NAMALWA (cell line): ENCODE data around the gene TCF25.
"Not testable (repeated sequence)": the region's sequence is repeated elsewhere in the genome, so short reads cannot be mapped to it uniquely, and the experiment has no call there.

ENCODE experiments used
- DNase-seq: peaks from one replicate; pipeline ENCODE4 v3.0.0-alpha.2; 2015; ENCODE audit warnings: low spot score

TCF25 gene

DNA sequence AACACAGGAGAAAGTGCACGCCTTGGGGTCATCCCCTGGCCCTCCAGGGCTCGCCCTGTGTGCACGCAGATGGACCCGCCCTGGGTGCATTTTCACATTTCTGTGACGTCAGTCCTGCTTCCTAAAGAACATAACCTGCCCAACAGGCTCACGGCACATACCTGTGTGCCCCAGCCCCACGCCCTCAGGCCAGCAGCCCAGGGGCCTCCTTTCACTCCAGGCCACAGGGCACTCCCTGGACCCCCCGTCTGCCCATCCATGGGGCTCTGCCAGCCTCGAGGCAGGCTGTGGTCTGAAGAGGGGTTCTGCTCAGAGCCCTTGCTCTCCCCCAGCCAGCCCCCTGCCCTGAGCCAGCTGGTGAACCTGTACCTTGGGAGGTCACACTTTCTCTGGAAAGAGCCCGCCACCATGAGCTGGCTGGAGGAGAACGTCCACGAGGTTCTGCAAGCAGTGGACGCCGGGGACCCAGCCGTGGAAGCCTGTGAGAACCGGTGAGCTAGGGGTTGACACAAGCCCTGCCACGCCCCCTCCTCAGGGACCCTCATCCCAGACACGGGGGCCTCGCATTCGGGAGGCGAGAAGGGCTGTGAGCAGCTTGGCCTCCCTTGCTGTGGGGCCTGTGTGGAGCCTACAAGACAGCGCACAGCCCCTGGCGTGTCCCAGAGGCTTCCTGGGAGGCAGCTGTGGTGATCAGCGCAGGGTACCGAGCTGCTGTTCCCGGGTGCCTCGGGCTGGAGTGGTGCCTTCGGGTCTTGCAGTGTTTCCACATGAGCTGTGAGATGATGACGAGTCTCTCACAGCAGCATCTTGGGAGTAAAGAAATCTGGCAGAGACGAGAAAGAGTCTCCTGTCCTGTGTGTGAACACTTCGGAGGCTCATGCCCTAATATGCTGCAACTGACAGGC is 31.5 kb downstream of the TCF25 start:
- no peak for DNase-seq

DNA sequence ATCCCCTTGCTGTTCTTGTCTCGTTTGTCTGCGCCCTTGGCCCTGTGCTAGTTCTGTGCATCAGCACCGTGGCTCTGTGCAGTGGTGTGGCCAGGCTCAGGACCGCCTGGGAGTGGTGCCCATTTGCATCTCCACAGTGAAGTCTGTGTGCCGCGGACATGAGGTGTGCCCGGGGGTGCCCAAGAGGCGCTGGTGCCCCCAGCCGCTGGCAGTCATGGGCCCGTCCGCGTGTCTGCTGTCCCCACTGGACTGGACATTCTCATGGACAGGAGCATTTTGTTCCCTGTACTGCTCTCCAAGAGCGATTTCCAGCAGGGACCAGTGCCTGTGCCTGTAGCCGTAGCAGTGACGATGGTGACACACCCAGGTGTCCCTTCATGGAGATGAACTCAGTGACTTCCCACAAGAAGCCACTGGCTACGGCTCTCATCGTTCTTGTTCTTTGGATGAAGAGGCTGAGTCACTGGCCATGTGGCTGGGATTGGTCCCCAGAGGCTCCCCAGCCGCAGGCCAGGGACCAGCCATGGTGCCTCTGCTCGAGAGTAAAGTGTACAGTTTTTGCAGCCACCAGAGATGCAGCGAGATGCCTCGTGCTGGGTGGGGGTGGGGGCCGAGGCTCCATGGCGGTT is 32.2 kb downstream of the TCF25 start:
- DNase-seq, result no peak

DNA sequence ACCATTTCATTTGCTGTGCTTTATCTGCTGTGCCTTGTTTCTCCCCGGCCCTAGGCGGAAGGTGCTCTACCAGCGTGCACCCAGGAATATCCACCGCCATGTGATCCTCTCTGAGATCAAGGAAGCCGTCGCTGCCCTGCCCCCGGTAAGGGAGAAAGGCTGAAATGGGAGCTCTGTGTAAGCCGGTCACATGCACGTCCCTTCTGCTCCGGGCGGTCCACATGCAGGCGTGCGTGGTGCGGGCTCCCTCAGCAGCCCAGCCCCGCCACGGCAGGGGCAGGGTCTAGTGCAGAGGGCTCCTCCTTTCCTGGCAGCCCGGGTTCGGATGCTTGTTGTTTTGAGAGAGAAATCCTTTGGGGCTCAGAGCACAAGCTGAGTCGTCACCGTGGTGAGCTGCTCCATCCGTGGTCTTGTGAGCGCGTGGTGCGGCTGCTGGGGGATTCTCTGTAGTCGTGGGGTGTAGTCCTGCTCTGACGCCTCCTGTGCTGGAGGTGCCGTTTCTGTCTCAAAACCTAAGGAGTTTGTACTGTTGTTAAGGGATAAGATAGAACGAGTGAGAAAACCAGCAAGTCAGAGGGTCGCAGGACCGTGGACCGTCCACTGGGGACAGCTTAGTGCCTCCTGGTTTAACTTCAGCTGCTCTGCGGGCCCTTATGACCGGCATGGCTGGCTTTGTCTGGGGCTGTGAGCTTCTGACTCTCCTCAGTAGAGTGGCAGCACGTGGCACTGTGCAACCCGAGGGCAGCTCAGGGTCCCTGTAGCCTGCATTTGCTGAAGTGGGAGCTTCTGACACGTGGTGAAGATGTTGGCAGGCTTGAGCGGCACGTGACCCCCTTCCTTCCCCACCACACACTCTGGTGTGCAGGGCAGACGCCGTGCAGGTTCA is 33.0 kb downstream of the TCF25 start:
- no peak for DNase-seq

DNA sequence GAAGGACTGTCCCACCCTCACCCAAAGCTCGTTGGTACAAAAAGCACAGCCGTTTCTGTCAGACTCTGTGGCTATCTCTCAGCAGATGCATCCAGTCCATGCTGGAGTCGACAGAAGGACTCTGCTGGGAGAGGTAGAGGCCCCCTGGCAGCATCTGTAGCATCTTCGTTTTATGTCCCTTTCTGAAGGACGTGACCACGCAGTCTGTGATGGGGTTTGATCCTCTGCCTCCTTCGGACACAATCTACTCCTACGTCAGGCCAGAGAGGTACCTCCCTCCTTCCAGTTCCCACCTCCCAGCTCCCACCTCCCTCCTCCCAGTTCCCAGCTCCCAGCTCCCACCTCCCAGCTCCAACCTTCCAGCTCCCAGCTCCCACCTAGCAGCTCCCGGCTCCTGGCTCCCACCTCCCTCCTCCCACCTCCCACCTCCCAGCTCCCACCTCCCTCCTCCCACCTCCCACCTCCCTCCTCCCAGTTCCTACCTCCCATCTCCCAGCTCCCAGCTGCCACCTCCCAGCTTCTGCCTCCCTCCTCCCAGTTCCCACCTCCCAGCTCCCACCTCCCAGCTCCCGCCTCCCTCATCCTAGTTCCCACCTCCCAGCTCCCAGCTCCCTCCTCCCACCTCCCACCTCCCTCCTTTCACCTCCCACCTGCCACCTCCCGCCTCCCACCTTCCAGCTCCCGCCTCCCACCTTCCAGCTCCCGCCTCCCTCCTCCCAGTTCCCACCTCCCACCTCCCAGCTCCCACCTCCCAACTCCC is 33.8 kb downstream of the TCF25 start:
- DNase-seq, result peak; percentile 44

DNA sequence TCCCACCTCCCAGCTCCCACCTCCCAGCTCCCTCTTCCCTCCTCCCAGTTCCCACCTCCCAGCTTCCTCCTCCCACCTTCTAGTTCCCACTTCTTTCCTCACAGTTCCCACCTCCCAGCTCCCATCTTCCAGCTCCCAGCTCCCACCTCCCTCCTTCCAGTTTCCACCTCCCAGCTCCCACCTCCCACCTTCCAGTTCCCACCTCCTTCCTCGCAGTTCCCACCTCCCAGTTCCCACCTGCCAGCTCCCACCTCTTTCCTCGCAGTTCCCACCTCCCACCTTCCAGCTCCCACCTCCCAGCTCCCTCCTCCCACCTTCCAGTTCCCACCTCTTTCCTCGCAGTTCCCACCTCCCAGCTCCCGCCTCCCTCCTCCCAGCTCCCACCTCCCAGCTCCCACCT is 34.8 kb downstream of the TCF25 start:
- DNase-seq, result no peak

DNA sequence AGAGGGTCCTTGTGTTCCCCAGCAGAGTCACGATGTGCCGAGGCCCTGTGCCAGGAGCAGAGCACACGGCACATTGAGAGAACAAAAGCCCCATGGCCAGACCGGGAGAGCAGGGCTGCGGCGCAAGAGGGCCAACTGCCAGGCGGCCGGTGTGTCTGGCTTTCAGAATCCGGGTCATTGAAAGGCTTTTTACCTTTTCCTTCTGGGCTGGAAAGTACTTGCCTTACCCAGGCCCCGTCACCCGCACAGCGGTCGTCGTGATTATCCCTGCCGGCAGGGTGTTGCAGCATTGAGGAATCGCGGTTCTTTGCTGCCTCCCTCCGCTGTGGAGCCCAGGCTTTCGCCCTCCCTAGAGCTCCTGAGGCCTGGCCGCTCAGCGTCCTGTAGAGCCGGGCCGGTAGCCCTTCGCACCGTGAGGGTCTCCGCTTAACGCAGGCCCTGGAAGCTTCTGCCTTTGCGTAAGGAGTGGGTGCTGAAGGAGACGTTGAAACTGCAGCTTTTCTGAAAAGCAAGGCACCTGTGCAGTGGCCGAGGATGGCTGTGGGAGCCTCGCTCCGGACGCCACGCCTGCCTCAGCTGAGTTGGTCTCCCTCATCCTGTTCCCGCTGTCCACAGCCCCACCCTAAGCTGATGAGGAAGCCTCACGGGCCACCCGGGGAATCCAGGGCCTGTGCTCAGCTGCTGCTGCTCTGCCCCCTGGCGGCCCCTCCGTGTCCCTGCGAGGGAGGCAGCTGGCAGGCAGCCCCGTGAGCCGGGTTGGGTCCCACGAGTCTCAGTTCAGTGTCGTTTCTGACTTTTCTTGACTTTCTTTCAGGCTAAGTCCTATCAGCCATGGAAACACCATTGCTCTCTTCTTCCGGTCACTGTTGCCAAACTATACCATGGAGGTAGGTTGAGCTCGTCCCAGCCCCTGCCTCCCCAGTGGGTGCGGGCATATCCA is 36.7 kb downstream of the TCF25 start:
- DNase-seq, result peak; percentile 79

DNA sequence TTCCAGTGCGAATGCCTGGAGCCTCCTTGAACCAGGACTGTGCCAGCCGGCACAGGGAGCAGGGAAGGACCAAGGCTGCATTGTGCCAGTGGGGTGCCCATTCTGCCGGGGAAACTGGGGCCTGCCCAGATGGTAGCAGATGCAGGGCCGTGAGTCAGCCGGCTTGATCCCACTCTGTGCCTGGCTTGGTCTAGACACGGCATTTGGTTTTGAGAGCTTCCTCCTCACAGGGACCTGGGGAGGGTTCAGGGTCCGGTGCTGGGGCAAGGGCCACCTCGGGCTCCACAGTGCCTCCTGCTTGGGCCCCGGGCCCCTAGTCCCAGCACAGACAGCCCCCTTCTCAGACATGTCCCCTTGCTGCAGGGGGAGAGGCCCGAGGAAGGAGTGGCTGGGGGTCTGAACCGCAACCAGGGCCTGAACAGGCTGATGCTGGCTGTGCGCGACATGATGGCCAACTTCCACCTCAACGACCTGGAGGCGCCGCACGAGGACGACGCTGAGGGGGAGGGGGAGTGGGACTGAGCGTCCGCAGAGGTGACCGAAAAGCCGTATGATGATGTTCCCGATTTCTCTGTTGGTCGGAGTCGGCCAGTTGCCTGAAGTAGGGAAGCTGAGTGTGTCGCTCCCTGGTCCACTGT is 37.4 kb downstream of the TCF25 start:
- no peak for DNase-seq

DNA sequence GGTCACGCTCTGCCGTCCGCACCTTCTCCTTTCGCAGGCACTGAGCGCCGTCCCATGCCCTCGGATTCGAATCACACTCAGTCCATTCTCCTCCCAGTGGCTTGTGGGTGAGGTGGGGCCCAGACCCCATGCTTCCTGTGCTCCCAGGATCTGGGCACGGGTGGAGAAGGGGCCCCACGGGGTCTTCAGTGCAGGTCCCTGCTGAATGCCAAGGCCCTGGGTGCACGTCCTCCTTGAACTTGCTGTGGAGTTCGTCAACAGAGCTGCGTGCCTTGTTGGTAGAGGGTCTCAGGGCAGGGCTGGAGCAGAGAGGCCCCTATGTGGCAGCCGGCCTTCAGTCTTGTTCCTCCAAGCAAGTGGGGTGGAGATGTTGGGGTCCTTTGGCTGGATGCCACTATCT is 38.0 kb downstream of the TCF25 start:
- no peak for DNase-seq

DNA sequence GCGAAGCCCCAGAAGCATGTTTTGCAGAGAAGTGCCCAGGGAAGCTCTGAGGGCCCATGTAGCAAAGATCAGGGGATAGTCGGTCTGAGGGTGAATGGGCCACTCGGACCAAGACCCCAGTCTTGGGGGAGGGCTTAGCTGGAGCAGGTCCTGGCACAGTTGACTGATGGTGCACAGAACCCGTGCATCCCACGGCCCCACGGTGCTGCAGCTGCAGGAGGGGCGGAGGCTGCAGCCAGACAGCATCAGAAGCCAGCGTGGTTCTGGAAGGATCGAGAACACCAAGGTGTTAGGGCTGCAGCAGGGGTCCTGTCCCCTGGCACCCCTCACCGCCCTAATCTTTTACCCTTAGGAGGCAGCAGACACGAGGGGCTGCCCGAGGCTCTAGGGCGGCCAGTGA is 38.8 kb downstream of the TCF25 start:
- no peak for DNase-seq

DNA sequence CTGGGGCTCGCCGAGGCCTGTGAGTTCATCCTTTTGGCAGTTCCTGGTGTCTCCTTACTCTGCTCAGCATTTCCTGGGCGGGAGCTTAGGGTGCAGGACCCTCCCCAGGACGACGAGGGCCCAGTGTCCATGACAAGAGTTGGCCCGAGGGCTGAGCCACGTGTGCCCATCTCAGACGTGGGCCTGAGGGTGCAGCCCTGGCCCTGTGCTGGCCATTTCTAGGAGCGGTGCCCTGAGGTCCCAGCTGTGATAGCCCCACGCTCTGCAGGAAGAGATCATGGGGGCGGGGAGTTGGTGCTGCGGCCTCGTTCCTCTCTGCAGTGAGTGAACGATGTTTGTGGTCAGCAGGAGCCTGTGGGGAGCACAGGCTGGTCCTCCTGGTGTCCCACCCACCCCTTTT is 39.2 kb downstream of the TCF25 start:
- no peak for DNase-seq

DNA sequence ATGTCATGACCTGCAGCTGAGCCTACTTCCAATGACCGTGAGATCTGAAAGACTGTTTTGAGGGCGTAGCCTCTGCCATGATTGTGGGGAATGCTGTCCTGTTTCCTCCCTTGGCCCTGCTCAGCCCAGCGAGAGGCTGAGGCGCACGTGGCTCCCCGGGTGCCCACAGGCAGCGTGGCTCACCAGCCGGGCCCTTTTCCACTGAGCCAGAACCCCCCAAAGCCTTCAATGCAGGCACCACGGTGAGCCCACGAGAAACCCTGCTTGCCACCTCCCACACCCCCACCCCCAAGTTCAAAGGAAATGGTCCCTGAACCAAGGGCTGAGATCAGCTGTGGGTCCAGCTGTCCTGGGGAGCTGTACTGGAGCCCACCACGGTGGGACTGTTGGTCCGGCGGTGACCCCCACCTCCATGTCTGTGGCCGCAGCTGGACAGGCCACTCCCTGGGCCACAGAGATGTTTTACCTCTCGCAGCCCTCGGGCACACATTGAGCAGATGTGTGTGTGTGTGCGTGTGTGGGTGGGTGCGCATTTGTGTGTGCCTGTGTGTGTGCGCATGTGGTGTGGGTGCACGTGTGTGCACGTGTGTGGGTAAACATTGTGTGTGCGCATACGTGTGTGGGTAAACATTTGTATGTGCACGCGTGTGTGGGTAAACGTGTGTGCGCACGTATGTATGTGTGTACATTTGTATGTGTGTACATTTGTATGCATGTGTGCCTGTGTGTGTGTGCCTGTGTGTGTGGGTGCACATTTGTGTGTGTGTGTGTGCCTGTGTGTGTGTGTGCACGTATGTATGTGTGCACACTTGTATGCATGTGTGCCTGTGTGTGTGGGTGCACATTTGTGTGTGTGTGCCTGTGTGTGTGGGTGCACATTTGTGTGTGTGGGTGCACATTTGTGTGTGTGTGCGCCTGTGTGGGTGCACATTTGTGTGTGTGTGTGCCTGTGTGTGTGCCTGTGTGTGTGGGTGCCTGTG is 40.3 kb downstream of the TCF25 start:
- DNase-seq, result no peak

DNA sequence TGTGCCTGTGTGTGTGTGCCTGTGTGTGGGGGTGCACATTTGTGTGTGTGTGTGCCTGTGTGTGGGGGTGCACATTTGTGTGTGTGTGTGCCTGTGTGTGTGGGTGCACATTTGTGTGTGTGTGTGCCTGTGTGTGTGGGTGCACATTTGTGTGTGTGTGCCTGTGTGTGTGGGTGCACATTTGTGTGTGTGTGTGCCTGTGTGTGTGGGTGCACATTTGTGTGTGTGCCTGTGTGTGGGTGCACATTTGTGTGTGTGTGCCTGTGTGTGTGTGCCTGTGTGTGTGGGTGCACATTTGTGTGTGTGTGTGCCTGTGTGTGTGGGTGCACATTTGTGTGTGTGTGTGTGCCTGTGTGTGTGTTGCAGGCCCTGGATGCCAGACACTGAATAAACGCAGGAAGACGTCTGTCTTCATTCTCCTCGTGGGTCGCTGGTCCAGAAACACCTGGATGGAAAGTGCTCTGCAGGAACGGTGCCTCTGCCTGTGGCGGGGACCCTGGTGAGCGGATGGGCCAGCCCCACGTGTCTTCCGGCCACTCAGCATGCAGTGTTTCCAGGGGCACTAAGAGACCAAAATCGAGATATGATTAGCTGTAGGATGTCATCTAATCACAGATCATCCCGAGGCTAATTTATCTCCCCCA is 41.4 kb downstream of the TCF25 start:
- not testable (repeated sequence) for DNase-seq

DNA sequence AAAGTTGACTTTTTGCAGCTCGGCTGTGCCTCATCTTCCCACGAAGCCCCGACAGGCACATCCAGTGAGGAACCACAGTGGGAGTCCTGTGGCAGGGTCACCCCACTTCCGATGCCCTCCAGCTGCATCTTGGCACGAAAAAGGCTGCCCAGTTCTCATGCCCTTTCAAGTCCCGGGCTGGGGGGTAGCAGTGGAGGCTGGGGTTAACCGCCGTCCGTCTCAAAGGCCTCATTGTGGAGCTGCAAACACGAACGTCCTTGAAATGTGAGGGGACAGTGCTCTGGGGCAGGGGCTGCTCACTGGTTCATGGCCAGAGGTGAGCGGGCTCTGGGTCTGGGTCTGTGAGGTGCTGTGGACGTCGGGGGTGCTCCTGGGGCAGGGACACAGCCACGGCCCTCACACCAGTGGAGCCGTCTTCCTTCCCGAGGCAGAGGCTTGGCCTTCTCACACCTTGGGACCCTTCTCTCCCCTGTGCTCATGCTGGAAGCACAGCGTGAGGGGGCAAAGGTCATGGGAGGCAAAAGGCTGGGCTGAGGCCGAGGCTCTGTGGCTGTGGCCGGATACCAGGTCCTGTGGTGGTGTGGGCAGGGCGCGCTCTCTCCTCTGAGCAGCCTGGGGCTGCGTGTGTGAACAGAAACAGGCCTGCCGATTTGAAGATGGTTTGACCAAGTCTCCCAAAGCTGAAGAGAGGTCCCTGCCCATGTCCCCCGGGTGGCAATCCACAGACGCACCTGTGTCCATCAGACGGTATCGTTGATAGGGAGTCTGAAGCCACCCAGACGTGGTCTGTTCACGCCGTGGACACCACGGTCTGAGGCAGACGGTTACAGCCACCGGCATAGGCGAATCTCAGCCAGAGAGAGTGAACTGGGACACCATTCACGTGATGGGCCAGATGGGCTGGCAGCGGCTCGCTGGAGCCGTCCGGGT is 42.2 kb downstream of the TCF25 start:
- no peak for DNase-seq

DNA sequence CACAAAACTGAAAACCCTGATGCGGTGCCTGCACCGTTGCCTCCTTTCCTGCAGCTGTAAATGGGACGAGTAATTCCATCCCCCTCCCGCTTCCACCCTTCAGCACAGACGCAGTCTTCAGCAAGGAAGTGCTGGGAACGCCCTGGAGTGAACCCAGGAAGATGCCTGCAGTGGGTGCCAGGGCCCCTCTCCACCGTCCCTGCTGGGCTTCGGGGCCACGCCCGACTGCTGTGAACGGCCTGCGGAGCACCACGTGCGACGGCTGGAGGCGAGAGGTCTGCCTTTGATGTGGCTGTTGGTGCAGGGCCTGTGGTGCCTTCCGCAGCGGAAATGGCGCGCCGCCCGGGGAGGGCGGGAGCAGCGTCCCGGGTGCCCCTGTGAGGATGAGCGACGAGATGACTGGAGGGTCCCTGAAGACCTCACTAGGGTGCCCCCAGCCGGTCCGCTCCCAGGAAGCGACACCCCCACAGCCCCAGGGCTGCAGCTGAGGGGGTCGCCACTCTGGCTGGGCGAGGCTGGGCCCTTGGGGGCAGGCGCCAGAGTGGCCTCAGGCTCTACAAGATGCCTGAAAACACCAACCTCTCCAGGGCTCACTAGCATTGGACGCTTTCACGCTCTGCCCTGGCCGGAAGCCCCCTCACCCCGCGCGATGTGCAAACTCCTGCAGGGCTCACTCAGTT is 44.5 kb downstream of the TCF25 start:
- DNase-seq, result peak; percentile 96

DNA sequence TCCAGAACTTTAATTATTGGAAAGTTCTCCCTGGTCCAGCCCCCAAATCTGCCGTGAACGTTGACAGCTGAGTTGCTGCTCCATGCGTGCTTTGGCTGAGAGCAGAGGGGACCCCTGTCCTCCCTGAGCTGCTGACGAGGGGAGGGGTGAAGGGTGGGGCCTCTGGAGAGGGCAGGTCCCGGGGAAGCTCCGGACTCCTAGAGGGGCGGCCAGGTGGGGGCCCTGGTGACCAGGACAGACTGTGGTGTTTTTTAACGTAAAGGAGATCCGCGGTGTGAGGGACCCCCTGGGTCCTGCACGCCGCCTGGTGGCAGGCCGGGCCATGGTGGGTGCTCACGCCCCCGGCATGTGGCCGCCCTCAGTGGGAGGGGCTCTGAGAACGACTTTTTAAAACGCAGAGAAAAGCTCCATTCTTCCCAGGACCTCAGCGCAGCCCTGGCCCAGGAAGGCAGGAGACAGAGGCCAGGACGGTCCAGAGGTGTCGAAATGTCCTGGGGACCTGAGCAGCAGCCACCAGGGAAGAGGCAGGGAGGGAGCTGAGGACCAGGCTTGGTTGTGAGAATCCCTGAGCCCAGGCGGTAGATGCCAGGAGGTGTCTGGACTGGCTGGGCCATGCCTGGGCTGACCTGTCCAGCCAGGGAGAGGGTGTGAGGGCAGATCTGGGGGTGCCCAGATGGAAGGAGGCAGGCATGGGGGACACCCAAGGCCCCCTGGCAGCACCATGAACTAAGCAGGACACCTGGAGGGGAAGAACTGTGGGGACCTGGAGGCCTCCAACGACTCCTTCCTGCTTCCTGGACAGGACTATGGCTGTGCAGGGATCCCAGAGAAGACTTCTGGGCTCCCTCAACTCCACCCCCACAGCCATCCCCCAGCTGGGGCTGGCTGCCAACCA is 45.3 kb downstream of the TCF25 start, which contains the start of gene MC1R:
Gene MC1R (plus strand): TSS at position 410 of the 895 bp plus-strand sequence. CDS start 397 bp downstream, at position 807.
- DNase-seq, result peak; percentile 87
